ENCODE results near the gene LSM14B.
"Not testable (repeated sequence)": the region's sequence is repeated elsewhere in the genome, so short reads cannot be mapped to it uniquely, and the experiment has no call there.

Gene LSM14B

DNA sequence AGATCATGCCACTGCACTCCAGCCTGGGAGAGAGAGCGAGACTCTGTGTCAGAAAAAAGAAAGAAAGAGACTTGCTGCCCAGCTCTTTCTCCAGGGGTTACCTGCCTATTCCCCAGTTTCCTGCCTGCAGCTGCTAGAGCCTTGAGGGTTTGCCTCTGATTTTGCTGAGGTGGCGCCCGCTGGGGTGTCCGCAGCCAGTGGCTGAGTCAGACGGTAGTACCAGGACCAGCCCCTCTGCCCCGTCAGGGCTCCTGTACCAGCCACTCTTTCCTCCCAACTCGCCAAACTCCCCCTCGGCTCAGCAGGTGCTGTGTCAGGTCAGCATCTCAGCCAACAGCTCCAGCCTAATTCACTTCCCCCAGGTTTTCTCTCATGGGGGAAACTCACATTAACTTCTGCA, 7.4 kb upstream of the LSM14B start:
- no peak for DNase-seq

DNA sequence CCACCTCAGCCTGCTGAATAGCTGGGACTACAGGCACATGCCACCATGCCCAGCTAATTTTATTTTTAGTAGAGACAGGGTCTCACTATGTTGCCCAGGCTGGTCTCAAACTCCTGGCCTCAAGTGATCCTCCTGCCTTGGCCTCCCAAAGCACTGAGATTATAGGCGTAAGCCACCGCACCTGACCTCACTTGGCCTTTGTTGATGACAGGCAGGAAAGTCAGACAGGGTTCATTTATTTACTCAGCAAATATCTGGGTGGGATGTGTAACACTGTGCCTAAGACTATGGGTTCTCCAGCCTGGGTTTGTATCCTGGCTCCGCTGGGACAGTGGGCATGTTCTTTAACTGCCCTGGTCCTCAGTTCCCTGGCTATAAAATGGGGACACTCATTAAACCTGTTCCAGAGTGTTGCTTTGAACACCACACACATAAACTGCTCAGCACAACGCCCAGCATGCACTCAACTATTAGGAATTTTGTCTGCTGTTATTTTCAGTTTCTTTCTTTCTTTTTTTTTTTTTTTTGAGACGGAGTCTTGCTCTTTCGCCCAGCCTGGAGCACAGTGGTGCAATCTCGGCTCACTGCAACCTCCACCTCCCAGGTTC, 6.4 kb upstream of the LSM14B start:
- not testable (repeated sequence) for DNase-seq

GRCh38 chr20:62116558-62117361, 5.5 kb upstream of the LSM14B start:
- DNase-seq: no peak

- DNase-seq: no peak
These were observed 5.0 kb upstream of the LSM14B start for GRCh38 chr20:62117362-62117646.

DNA sequence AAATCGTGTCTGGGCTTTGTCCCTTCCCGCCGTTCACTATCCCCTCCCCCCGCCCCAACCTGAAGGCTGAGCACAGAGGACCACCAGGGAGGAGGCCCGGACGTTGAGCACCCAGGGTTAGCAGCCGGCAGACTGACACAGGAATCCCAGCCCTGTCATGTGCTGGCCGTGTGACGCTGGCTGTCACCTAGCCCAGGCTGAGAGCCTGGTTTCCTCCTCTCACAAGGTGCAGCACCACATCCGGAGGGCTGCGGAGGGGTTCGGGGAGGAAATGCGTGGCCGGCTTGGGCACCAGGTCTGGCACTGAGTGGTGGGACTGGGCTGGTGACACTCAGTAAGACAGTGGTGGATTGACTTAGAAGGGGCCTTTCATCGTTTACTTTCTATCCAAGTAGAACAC, 4.6 kb upstream of the LSM14B start:
- DNase-seq: peak; percentile 74

GRCh38 chr20:62118113-62119043, 3.9 kb upstream of the LSM14B start:
- no peak for DNase-seq

GRCh38 chr20:62119115-62119514, 3.2 kb upstream of the LSM14B start:
- DNase-seq: no peak

GRCh38 chr20:62119591-62120364, 2.5 kb upstream of the LSM14B start:
- DNase-seq: no peak

DNA sequence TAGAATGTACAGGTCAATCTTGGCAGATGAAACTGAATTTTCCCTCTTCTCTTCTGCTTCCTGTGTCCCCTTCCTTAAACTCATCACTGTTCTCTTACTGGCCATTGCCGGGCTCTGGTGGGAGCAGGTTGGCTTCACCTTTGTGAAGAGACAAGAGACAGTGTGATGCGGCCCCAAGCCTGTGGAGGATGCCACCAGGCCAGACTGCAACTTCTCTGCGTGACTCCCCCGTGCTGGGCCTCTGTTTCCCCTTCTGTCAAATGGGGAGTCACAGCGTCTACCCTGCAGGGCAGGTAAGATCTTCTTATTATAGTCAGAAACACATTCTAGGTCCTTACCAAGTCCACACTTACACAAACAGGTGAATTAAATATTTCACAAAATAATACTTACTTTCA, 1.9 kb upstream of the LSM14B start:
- DNase-seq: no peak

GRCh38 chr20:62120990-62121775, 1.1 kb upstream of the LSM14B start:
- no peak for DNase-seq

- DNase-seq: peak; percentile 26
These were observed 577 bp downstream of the LSM14B start for GRCh38 chr20:62122654-62123449.

GRCh38 chr20:62123450-62124118, 1.3 kb downstream of the LSM14B start:
- DNase-seq: no peak

DNA sequence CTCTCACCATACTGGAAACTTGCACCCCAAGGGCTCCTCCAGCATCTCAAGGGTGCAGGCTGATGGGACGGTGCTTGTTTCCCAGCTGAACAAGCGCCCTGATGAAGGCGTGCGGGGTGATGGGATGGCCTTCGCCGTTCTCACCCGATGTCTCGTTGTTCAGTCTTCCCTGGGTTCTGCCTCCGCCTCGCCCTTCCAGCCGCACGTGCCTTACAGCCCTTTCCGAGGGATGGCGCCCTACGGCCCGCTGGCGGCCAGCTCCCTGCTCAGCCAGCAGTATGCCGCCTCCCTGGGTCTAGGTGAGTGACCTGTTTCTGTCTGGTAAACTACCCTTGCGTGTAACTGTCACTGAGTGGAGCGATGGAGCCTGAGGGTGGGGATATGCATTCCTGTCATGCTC, 3.9 kb downstream of the LSM14B start:
- DNase-seq: no peak

DNA sequence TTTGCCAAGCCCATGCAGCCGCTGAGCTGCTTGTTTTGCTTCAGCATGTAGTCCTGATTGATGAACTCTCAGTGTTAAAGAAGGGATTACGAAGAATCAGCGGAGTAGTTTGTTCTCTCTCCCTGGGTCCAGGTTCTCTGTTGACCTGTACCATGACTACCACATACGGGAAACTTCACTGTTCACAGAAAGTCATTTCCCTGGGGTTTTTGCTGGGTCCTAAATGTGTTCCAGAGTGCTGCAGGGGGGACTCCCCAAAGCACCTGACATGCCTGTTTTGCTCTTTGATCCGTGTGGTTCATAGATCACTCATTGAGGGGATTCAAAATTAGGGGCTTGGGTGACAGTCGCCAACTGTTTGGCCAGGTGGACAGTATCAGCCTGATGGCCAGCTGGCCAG, 5.5 kb downstream of the LSM14B start:
- DNase-seq: no peak

DNA sequence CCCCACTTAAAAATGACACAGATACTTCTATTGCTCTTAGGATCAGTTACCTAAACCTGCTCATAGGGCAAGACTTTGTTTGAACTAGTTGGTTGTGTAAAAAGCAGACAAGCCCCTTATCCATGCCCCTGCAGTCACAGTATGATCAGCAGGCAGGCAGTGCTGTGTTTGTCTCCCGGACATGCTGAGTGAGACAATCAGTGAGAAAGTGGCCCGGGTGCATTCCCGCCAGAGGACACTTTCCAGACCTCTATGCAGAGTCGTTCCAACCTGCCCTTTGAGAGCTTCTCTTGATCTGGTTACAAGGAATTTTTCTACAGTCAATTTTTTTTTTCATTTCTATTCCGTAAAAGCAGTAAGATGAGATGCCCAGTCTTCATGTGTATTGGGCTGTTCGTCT, 6.2 kb downstream of the LSM14B start:
- DNase-seq: no peak

- DNase-seq: no peak
These were observed 7.7 kb downstream of the LSM14B start for GRCh38 chr20:62129731-62130531.

GRCh38 chr20:62131560-62132320, 9.5 kb downstream of the LSM14B start:
- DNase-seq: no peak

GRCh38 chr20:62132421-62132820, 10.1 kb downstream of the LSM14B start:
- DNase-seq: no peak

Measured in CD4-positive, alpha-beta T cell treated with Interleukin-4 for 4 hours (primary cell).